GM12892 (cell line): Measurements from ENCODE around the gene UCK2.

Experiments used
- POLR2A ChIP-seq: IDR thresholded peaks from 2 replicates; pipeline ENCODE4 v1.6.1; 2011; ENCODE audit warnings: low read depth, low read length, control low read depth
- POLR2AphosphoS5 ChIP-seq: IDR thresholded peaks from 2 replicates; pipeline ENCODE4 v1.6.1; 2011; ENCODE audit warnings: low read depth, low read length, control low read depth

- TF ChIP-seq POLR2A = no peak
- no peak for TF ChIP-seq POLR2AphosphoS5
Observed at GRCh38 chr1:165947797-165948455, 120.5 kb downstream of the UCK2 start.
